Femur (tissue), 1 donor: ENCODE data around the gene MUSTN1.
A peak's percentile ranks its signal among the peaks of the same experiment; 100 is the strongest.

Source experiments
- DNase-seq: peaks from one replicate; pipeline ENCODE4 v3.0.0-alpha.2; 2017

The MUSTN1 gene

GRCh38 chr3:52798978-52799476 lies 35.8 kb downstream of the MUSTN1 start:
- no peak for DNase-seq

GRCh38 chr3:52798376-52798977 lies 36.3 kb downstream of the MUSTN1 start:
- DNase-seq: no peak

GRCh38 chr3:52796411-52796810 lies 38.4 kb downstream of the MUSTN1 start:
- DNase-seq: no peak

GRCh38 chr3:52795298-52795900 lies 39.4 kb downstream of the MUSTN1 start:
- DNase-seq: no peak

- DNase-seq: no peak
Measured at GRCh38 chr3:52794612-52795099, 40.2 kb downstream of the MUSTN1 start, which contains the start of gene ITIH3. Gene ITIH3 (plus strand): TSS chr3:52794796. CDS start chr3:52794804, 8 bp downstream.

- DNase-seq: no peak
Measured at GRCh38 chr3:52793702-52794611, 40.9 kb downstream of the MUSTN1 start.

GRCh38 chr3:52792961-52793695 lies 41.7 kb downstream of the MUSTN1 start:
- no peak for DNase-seq

- no peak for DNase-seq
Measured at GRCh38 chr3:52792413-52792812, 42.4 kb downstream of the MUSTN1 start.

GRCh38 chr3:52791928-52792327 lies 42.9 kb downstream of the MUSTN1 start:
- no peak for DNase-seq

- no peak for DNase-seq
Measured at GRCh38 chr3:52791366-52791765, 43.5 kb downstream of the MUSTN1 start.

GRCh38 chr3:52790741-52791140 lies 44.1 kb downstream of the MUSTN1 start:
- DNase-seq: no peak

GRCh38 chr3:52790337-52790736 lies 44.5 kb downstream of the MUSTN1 start:
- DNase-seq: no peak

GRCh38 chr3:52789746-52790040 lies 45.1 kb downstream of the MUSTN1 start:
- DNase-seq: no peak

GRCh38 chr3:52788890-52789745 lies 45.7 kb downstream of the MUSTN1 start:
- no peak for DNase-seq

GRCh38 chr3:52787672-52788625 lies 46.9 kb downstream of the MUSTN1 start:
- no peak for DNase-seq

GRCh38 chr3:52787246-52787645 lies 47.6 kb downstream of the MUSTN1 start:
- DNase-seq: no peak

- DNase-seq: no peak
Measured at GRCh38 chr3:52786330-52787215, 48.2 kb downstream of the MUSTN1 start.

GRCh38 chr3:52784931-52785590 lies 49.8 kb downstream of the MUSTN1 start:
- peak; percentile 8 for DNase-seq

GRCh38 chr3:52784021-52784621 lies 50.7 kb downstream of the MUSTN1 start:
- DNase-seq: peak; percentile 16
